LHCN-M2 (cell line): ENCODE data around the gene XRCC4. TPM values are rescaled to one million over a fixed set of nuclear protein-coding genes. Genes with fewer than 3 reads are reported as not detected.
"Not testable (repeated sequence)": the region's sequence is repeated elsewhere in the genome, so short reads cannot be mapped to it uniquely, and the experiment has no call there.

Experiments used
- DNase-seq: peaks from one replicate; pipeline ENCODE4 v3.0.0-alpha.2; 2012; ENCODE audit warnings: low read depth
- polyA plus RNA-seq: library from polyadenylated mRNA; unstranded; fragments of >200 nt; gene quantifications from one replicate; pipeline ENCODE4 v1.2.1, GENCODE V29; 2012; ENCODE audit warnings: missing spikeins
- total RNA-seq: library from RNA; depleted of rRNA; stranded (reverse); fragments of >200 nt; gene quantifications from 2 replicates; pipeline ENCODE4 v1.2.3, GENCODE V29; 2014; rRNA removed

Gene XRCC4
- 14.3 and 17.2 TPM in 2 replicates for total RNA-seq
- polyA plus RNA-seq = 5.6 TPM

GRCh38 chr5:83076742-83077661 is at the start of gene XRCC4, which contains the start of gene TMEM167A:
TSS of gene XRCC4 (plus strand) at chr5:83077547. CDS start at chr5:83104920, 27,373 bp downstream.
TSS of gene TMEM167A (minus strand) at chr5:83077394. CDS start at chr5:83077323, 71 bp downstream.
- peak; percentile 98 for DNase-seq

GRCh38 chr5:83029912-83030311 is 47.4 kb upstream of the XRCC4 start:
- peak; percentile 13 for DNase-seq

GRCh38 chr5:83031381-83031780 is 46.0 kb upstream of the XRCC4 start:
- DNase-seq = no peak

GRCh38 chr5:83034036-83034435 is 43.3 kb upstream of the XRCC4 start:
- DNase-seq = no peak

GRCh38 chr5:83034528-83035207 is 42.7 kb upstream of the XRCC4 start:
- no peak for DNase-seq

GRCh38 chr5:83035373-83036100 is 41.8 kb upstream of the XRCC4 start:
- peak; percentile 66 for DNase-seq

- no peak for DNase-seq
These were observed 40.3 kb upstream of the XRCC4 start for GRCh38 chr5:83036991-83037575.

GRCh38 chr5:83038924-83039323 is 38.4 kb upstream of the XRCC4 start:
- no peak for DNase-seq

- no peak for DNase-seq
These were observed 34.8 kb upstream of the XRCC4 start for GRCh38 chr5:83042507-83042906.

GRCh38 chr5:83044926-83045325 is 32.4 kb upstream of the XRCC4 start:
- no peak for DNase-seq

- peak; percentile 9 for DNase-seq
These were observed 29.1 kb upstream of the XRCC4 start for GRCh38 chr5:83048277-83048676.

- no peak for DNase-seq
These were observed 28.5 kb upstream of the XRCC4 start for GRCh38 chr5:83048811-83049210.

GRCh38 chr5:83049370-83049885 is 27.9 kb upstream of the XRCC4 start:
- DNase-seq = no peak

GRCh38 chr5:83050723-83051340 is 26.5 kb upstream of the XRCC4 start:
- DNase-seq = peak; percentile 24

GRCh38 chr5:83055166-83055565 is 22.2 kb upstream of the XRCC4 start:
- no peak for DNase-seq

GRCh38 chr5:83058726-83059125 is 18.6 kb upstream of the XRCC4 start:
- DNase-seq = no peak

GRCh38 chr5:83059341-83059740 is 18.0 kb upstream of the XRCC4 start:
- DNase-seq = no peak

- no peak for DNase-seq
These were observed 10.7 kb upstream of the XRCC4 start for GRCh38 chr5:83066548-83067110.

GRCh38 chr5:83067377-83067776 is 10.0 kb upstream of the XRCC4 start:
- DNase-seq = not testable (repeated sequence)

- no peak for DNase-seq
These were observed 8.1 kb upstream of the XRCC4 start for GRCh38 chr5:83069096-83069799.
